Activated naive CD4-positive, alpha-beta T cell (primary cell): ENCODE measurements around the gene TBC1D3B.
"Not testable (repeated sequence)": the region's sequence is repeated elsewhere in the genome, so short reads cannot be mapped to it uniquely, and the experiment has no call there.

ENCODE experiments used
- DNase-seq, 4 experiments: peaks; one replicate each; lab custom pipeline; 2025; lab: John Stamatoyannopoulos, UW

The TBC1D3B gene

GRCh38 chr17:36201102-36201501 lies 24.7 kb upstream of the TBC1D3B start:
- not testable (repeated sequence) for DNase-seq

DNA sequence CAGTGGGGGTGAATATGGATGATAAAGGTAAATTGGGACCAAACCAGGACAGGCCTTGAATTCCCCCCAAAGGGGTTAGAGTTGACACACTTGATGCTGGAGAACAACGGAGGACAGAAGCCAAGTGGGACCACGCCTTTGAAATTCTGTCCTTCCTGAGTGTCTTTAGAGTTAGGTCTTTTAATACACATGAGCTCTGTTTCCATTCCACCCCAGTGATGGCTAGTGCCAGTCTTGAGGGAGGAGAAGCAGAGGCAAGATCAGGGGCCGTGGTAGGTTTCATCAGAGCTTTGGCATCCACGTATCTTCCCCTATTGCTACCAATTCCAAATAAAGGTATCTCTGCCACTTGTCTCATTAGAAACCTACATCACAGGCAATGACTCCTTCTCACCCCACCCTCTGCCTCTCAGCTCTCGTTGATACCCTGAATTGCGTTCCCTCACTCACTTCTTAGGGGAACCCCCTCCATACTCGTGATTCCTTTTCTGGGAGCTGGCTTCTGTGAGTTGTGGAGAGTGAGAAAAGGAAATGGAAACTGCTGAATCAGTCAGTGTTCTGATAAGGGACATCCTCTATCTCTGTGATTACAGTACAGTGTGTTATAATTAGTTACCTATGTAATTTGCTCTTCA lies 22.5 kb upstream of the TBC1D3B start:
- DNase-seq: no peak

DNA sequence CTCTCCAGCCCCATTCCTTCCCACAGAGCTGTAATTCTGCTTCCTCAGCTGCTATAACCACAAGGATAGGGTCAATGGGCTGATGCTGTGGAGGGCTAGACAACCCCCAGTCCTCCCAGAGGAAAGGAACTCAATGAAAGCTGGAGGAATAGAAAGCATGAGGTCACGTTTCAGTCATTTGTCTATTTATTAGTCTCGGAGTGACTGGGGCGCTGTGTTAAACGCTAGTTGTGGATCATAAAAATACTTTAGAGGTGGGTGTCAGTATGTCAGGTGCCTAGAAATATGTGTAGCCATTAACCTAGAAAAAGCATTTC lies 20.9 kb upstream of the TBC1D3B start:
- no peak for DNase-seq

GRCh38 chr17:36196131-36196486 lies 19.7 kb upstream of the TBC1D3B start:
- no peak for DNase-seq

GRCh38 chr17:36195434-36196130 lies 19.1 kb upstream of the TBC1D3B start:
- no peak for DNase-seq

DNA sequence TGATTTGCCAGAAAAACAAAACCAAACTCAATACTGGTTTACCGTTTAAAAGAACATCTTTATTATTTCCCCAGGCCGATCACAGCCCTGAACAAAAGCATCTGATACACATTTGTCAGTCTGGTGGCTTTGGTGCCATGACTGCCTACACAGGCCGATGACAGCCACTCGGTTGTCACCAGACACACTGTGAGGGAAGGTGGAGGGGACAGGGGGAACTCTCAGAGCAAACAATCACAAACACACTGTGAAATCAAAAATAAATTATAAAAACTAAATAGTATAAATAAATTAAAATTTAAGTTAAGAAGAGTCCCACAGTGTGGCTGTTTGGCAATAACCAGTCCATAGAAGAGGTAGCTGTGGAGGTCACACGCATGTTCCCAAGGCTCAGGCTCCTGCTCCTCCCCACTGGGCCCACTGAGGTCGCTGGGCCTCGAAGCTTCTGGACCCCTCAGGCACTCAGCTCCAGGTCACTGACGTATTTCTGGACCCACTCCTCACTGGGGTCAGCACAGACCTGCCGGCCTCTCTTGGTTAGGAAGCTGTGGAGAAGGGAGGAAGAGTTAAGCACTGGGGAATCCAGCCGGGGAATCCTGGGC lies 18.5 kb upstream of the TBC1D3B start:
- not testable (repeated sequence) for DNase-seq

- DNase-seq: not testable (repeated sequence)
These were observed 17.9 kb upstream of the TBC1D3B start for GRCh38 chr17:36194147-36194831.

- no peak for DNase-seq
These were observed 16.9 kb upstream of the TBC1D3B start for GRCh38 chr17:36193216-36193775.

- DNase-seq: not testable (repeated sequence)
These were observed 14.3 kb upstream of the TBC1D3B start for GRCh38 chr17:36190549-36191330.

DNA sequence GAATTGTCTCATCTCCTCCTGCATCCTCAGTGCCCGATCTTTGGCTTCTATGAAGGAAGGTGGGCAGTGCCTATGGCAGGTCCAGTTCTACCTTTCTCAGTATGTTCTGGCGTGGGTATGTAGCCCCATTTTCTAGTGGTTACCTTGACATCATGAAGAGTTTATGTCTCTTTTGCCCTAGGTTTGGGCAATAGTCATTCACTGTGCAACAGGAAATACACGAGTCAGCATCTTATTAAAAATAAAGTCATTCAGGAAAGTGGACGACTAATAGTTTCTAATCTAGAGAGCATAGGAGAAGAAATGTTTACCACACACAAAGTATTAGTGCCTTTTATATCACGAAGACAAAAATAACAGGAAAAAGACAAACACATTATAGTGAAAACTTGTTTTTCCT lies 13.6 kb upstream of the TBC1D3B start:
- DNase-seq: not testable (repeated sequence)

DNA sequence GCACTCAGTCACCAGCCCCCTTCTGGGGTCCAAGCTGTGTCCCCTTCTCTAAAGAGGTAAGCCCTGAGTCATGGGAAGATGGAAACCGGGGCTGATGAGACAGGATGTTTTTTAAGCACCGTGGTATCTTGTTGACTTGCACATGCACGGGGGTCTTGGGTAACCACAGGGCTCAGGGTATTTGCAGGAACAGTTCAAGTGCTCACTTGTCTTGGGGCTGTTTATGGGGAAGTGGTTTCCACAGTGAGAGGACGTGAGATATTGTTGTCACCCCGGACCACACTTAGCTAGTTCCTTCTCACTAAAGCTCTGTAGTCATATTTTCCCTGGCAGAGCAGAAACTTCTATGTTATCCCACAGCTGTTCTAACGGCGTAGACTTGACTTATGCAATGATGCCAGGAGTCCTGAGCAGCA lies 12.5 kb upstream of the TBC1D3B start:
- no peak for DNase-seq

- DNase-seq: not testable (repeated sequence)
These were observed 11.7 kb upstream of the TBC1D3B start for GRCh38 chr17:36187943-36188665.

DNA sequence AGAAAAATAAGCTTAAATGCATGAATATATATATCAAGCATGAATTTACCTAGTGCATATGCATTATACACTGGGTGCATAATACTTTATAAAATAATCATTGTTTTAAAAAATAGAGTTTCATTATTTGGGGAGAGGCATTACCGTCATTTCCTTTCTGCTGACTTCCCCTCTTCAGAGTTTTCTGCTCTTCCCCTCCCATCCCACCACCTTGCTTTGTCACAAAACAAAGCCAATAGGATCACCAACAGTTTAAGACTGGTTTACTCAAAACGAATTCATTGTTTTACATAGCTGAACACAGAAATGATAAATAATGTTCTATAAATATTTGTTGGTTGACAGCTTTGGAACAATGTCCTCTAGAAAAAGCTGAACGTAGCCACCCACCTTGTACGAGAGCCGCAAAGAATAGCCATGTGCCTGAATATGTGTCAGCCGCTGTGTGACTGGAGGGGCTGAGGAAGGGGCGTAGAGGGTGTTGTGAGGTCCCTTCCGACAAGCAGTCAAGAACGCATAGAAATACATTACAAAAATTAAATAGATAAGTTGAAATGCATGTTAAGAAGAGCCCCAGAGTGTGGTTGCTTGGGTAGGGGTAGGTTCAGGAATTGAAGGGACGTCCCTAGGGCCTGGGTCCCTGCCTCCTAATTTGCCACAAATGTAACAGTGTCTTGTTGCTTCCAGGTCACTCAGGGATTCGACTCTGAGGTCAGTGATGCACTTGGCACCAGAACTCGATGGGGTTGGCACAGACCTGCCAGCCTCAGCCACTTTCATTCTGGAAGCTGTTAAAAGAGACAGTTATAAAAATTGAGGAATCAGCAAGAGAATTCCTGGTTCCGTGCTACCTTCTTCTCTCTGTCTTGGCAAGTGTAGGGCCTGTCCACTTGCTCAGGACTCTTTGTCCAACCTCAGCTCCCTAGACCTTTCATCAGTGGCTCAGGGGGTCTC lies 10.7 kb upstream of the TBC1D3B start:
- not testable (repeated sequence) for DNase-seq

DNA sequence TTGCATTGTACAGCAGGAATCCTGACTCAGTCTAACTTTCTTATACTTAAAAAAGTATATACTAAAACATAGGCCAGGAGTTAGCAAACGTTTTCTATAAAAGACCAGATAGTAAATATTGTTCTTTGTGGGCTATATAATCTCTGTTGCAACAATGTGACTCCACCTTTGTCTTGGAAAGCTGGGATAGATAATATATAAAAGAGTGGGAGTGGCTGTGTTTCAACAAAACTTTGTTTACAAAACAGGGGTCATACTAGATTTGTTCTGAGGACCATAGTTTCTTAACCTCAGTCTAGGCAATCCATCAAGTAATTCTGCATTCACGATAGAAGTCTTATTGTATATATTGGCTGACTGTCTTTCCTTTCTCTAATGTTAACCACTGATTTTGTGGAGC lies 9.0 kb upstream of the TBC1D3B start:
- DNase-seq: no peak

GRCh38 chr17:36184023-36184765 lies 7.8 kb upstream of the TBC1D3B start:
- DNase-seq: no peak

- no peak for DNase-seq
These were observed 6.8 kb upstream of the TBC1D3B start for GRCh38 chr17:36183001-36183971.

DNA sequence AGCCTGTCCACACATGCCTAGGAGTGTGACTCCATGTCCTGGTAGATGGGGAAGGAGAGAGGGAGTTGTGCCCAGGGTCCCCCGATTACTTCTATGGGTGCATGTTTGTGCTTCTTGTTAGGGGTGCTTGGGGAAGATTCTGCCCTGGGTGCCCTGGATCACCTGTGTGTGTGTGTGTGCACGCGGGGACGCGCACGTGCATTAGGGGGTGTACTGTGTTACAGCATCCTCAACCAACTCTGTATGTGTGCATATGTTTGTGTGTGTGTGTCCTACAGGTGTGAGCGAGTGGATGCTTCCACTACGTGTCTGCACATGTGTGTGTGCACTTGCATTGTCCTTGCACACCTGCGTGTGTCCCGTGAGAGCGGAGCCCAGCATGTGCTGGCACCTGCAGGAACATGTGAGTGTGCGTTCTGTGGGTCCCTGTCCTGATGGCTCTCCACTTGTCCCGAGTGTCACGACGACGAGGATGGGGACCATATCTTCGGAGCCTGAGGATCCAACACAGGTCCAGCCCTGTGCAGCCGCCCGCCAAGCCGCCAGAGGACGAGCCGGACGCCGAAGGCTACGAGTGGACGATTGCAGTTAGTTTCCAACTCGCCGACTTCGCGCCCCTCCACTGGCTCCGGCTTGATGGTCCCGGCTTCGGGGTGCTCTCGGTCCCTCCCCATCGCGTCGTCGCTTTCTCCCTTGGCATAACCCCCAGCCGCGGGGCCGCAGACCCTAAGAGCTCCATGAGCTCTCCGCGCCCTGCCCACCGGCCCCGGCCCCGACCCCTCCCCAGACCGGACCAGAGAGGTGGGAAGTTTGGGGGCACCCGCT lies 6.0 kb upstream of the TBC1D3B start:
- no peak for DNase-seq
